ENCODE results near the gene XAGE2. TPM values are rescaled to one million over a fixed set of nuclear protein-coding genes. Genes with fewer than 3 reads are reported as not detected.

The XAGE2 gene
- total and polyA plus RNA-seq, 9 of the 15 experiments (the other 6 are each of a cell fraction or from before 2014, with no cell fraction given) = 0.14 to 0.36 (median 0.21) TPM; not detected in 6

- no peak for TF ChIP-seq PURB (CRISPR knock-in tag; IDR thresholded peaks at IDR 0.05; ENCODE audit: low read depth)
These were observed 52.1 kb downstream of the XAGE2 start (continued) for GRCh38 chrX:52420824-52421443.

- TF ChIP-seq TFAP4 (CRISPR knock-in tag; IDR thresholded peaks at IDR 0.05; ENCODE audit: borderline replicate concordance) (no peak), SIX5 (IDR thresholded peaks at IDR 0.05; ENCODE audit: borderline replicate concordance in 1 of 2, insufficient read depth in 1 of 2, low read depth in 1 of 2, low read length in 2 of 2) (no peak), HNRNPH1 (optimal IDR thresholded peaks at IDR 0.05; ENCODE audit: low read depth, low read length) (no peak), RAD51 (IDR thresholded peaks at IDR 0.05; ENCODE audit: borderline replicate concordance, low read depth) (no peak)
- H3K4me1 ChIP-seq (replicated peaks in 1 of 2; ENCODE audit: control insufficient read depth in 2 of 2, insufficient read depth in 2 of 2, low read length in 2 of 2) = no peaks in the 10 kb centered on the region; a peak in 1 of 5 replicates
- H3K4me2 ChIP-seq (ENCODE audit: insufficient read depth, low read length) = no peak overlapping the region
- ATAC-seq (no peak), DNase-seq (ENCODE audit: extremely low read depth in 1 of 4, low spot score in 3 of 4) (no peak), FAIRE-seq (no peak)
- H3K27me3 ChIP-seq (ENCODE audit: control insufficient read depth in 2 of 2, insufficient read depth in 2 of 2, low read length in 2 of 2) = peaks cover 0 to 19% of the 10 kb centered on the region in 2 experiments; a peak in 2 of 5 replicates
- POLR2A ChIA-PET = no interaction called here
- intact Hi-C loops (cut with micrococcal nuclease) = no loop called here
- H3K79me2 ChIP-seq (ENCODE audit: control insufficient read depth, insufficient read depth, low read length) = no peaks in the 10 kb centered on the region
- no TSS peak for BruUV-seq (replicated peaks)
- no peaks in the 10 kb centered on the region for H3K36me3 ChIP-seq (ENCODE audit: control insufficient read depth, insufficient read depth, low read length)
- WGBS (ENCODE audit: insufficient coverage, low coverage, missing lambda C conversion rate) = 0% methylated on average over 1 of the region's 1 CpG
- H3K9ac ChIP-seq (ENCODE audit: insufficient read depth in 1 of 2, low read depth in 2 of 2, low read length in 2 of 2) = no peak overlapping the region
- H4K20me1 ChIP-seq (replicated peaks; ENCODE audit: control insufficient read depth, insufficient read depth, low read length) = no peaks in the 10 kb centered on the region
- H3K27ac ChIP-seq (ENCODE audit: extremely low read depth, low read depth, low read length) = no peak overlapping the region
- in situ Hi-C loops (cut with MboI) = no loop called here
- H2AFZ ChIP-seq (ENCODE audit: low read depth, low read length) = no peak overlapping the region
- CTCF ChIA-PET (ENCODE audit: low intra/inter-chr PET ratio) = no interaction called here
- H3K9me3 ChIP-seq (replicated peaks; ENCODE audit: control insufficient read depth, insufficient read depth, low read depth, low read length) = no peaks in the 10 kb centered on the region
- no peaks in the 10 kb centered on the region for H3K9me1 ChIP-seq (ENCODE audit: control insufficient read depth, insufficient read depth, low read length)
- H3K4me3 ChIP-seq = no peak overlapping the region
These were observed 54.1 kb downstream of the XAGE2 start for GRCh38 chrX:52422884-52423283.
